Fibroblast of lung (primary cell): ENCODE data around the gene PHC2. TPM values are rescaled to one million over a fixed set of nuclear protein-coding genes. Genes with fewer than 3 reads are reported as not detected.

Experiments
- DNase-seq, 2 donors: peaks; one replicate each; pipeline versions ENCODE4 v3.0.0 to v3.0.0-alpha.2; 2010; ENCODE audit warnings: low read depth in 2 of 2
- H2AFZ ChIP-seq: 2 replicates; pipeline ENCODE4 v1.5.1; 2012; ENCODE audit warnings: low read length, control low read depth, inconsistent platforms
- H3K27ac ChIP-seq: 2 replicates; pipeline ENCODE4 v1.5.1; 2011; ENCODE audit warnings: low read length, control low read depth; ENCODE audit not compliant: insufficient read depth
- H3K27me3 ChIP-seq: 2 replicates; pipeline ENCODE4 v1.5.1; 2011; ENCODE audit warnings: mild to moderate bottlenecking, low read length; ENCODE audit not compliant: control insufficient read depth, insufficient read depth
- H3K36me3 ChIP-seq: 2 replicates; pipeline ENCODE4 v1.5.1; 2011; ENCODE audit warnings: low read length; ENCODE audit not compliant: control insufficient read depth, insufficient read depth
- H3K4me1 ChIP-seq: 2 replicates; pipeline ENCODE4 v1.5.1; 2011; ENCODE audit warnings: low read length; ENCODE audit not compliant: control insufficient read depth, insufficient read depth; ENCODE audit errors: extremely low read depth
- H3K4me2 ChIP-seq: 2 replicates; pipeline ENCODE4 v1.5.1; 2011; ENCODE audit warnings: low read length, control low read depth; ENCODE audit not compliant: insufficient read depth; ENCODE audit errors: extremely low read depth
- H3K4me3 ChIP-seq, 4 experiments: fragments of 200-600 bp in 1 of 4; sonication (generic) in 1 of 4; replicated peaks in 1 of 4; 2 replicates each; pipeline ENCODE4 v1.5.1; 2011 to 2016; ENCODE audit warnings: low read length in 4 of 4, low read depth in 3 of 4, mild to moderate bottlenecking in 3 of 4, control low read depth in 2 of 4, inconsistent platforms in 1 of 4, mixed read lengths in 1 of 4; ENCODE audit not compliant: insufficient read depth in 1 of 4; ENCODE audit errors: control extremely low read depth in 1 of 4
- H3K79me2 ChIP-seq: 2 replicates; pipeline ENCODE4 v1.5.1; 2012; ENCODE audit warnings: mild to moderate bottlenecking, low read length, inconsistent platforms; ENCODE audit not compliant: control insufficient read depth, insufficient read depth
- H3K9ac ChIP-seq: 2 replicates; pipeline ENCODE4 v1.5.1; 2011; ENCODE audit warnings: mild to moderate bottlenecking, low read length, control low read depth; ENCODE audit not compliant: insufficient read depth
- H3K9me3 ChIP-seq: 2 replicates; pipeline ENCODE4 v1.5.1; 2012; ENCODE audit warnings: low read depth, low read length; ENCODE audit not compliant: control insufficient read depth, insufficient read depth
- H4K20me1 ChIP-seq: 2 replicates; pipeline ENCODE4 v1.5.1; 2011; ENCODE audit warnings: low read length; ENCODE audit not compliant: control insufficient read depth, insufficient read depth; ENCODE audit errors: extremely low read depth
- EZH2 ChIP-seq: IDR thresholded peaks from 2 replicates; pipeline ENCODE4 v1.5.1; 2012; ENCODE audit warnings: low read length, control low read depth, mild to moderate bottlenecking; ENCODE audit errors: missing control alignments
- polyA plus RNA-seq, 2 donors: library from polyadenylated mRNA; depleted of rRNA in 1 of 2; stranded (reverse) in 1 of 2; unstranded in 1 of 2; fragments of >200 nt; gene quantifications; 2 replicates each; pipeline ENCODE4 v1.2.1, GENCODE V29; 2011 to 2012; ENCODE audit warnings: missing spikeins in 1 of 2
- total RNA-seq: library from RNA; depleted of rRNA; stranded (reverse); fragments of >200 nt; gene quantifications from 2 replicates; pipeline ENCODE4 v1.2.1, GENCODE V29; 2014
- TF ChIP-seq, protein P1 (sequence below), 2 donors: IDR thresholded peaks in 1 of 2; conservative IDR thresholded peaks in 1 of 2; 1 replicate in 1 of 2; 2 replicates in 1 of 2; pipeline ENCODE4 v1.5.1; 2011 to 2012; ENCODE audit warnings: low read length in 2 of 2, control low read depth in 1 of 2, inconsistent platforms in 1 of 2, low read depth in 1 of 2, mild to moderate bottlenecking in 1 of 2

Gene PHC2
- total and polyA plus RNA-seq, 2 donors (not counting 1 experiment from before 2014, with no cell fraction given): 62.6 to 75.8 TPM

DNA sequence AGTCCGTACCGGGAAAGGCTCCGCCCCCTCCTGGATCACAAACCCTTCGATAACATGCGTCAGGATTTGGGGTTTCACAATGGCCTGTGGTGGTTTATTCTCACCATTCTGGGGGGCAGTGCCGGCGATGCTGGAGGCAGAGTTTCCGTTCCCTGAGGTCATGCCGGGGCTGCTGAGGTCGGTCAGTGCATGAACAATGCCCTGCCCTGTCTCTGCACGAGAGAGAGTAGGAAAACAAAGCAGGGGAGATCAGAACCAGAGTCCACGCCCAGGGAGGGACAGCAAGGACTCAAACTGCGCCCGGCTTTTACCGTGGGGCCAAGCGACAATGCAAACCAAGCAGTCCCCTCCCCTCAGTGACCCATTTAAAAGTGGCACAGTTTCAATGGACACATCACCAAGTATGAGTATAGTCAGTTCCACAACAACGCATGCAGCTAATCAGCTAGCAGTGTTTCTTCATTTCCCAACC, 96.8 kb downstream of the PHC2 start:
- TF ChIP-seq EZH2: no peak
- TF ChIP-seq, protein P1, sequence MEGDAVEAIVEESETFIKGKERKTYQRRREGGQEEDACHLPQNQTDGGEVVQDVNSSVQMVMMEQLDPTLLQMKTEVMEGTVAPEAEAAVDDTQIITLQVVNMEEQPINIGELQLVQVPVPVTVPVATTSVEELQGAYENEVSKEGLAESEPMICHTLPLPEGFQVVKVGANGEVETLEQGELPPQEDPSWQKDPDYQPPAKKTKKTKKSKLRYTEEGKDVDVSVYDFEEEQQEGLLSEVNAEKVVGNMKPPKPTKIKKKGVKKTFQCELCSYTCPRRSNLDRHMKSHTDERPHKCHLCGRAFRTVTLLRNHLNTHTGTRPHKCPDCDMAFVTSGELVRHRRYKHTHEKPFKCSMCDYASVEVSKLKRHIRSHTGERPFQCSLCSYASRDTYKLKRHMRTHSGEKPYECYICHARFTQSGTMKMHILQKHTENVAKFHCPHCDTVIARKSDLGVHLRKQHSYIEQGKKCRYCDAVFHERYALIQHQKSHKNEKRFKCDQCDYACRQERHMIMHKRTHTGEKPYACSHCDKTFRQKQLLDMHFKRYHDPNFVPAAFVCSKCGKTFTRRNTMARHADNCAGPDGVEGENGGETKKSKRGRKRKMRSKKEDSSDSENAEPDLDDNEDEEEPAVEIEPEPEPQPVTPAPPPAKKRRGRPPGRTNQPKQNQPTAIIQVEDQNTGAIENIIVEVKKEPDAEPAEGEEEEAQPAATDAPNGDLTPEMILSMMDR (conservative IDR thresholded peaks at IDR 0.05 in 1 of 2, IDR thresholded peaks at IDR 0.05 in 1 of 2; ENCODE audit: low read depth in 1 of 2, low read length in 2 of 2): no peak
- Histone ChIP-seq H3K9me3 (no peaks in the 10 kb centered on the region), H3K4me1 (peaks cover 60% of the 10 kb centered on the region), H3K9ac (peak overlapping the region; percentile 57), H4K20me1 (peaks cover 2% of the 10 kb centered on the region), H3K27ac (peak overlapping the region; percentile 88), H3K36me3 (peaks cover 39% of the 10 kb centered on the region), H2AFZ (no peak overlapping the region), H3K4me3 (peak overlapping the region in 1 of 4 experiments; percentile 0), H3K4me2 (peak overlapping the region; percentile 76), H3K27me3 (no peaks in the 10 kb centered on the region), H3K79me2 (peaks cover 95% of the 10 kb centered on the region)
- peak in 1 of 2 donors; percentile 55 for DNase-seq

DNA sequence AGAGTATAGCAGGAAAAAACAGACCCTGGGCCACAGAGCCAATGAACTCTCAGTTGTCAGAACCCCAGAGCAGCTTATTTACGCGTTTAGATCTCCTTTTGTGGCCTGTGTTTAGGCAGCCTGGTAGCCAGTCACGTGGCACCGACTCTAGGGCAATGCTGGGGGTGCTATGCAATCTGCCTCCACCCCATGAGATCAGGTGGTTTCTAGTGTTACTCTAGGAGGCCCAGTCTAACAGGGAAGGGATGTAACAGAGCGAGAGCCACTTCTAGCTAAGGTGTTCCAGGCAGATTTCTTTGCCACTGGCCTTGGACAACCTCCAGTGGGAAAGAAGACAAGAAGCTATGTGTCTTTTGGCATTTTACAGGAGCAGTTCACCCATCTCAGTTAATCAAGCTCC, 98.0 kb downstream of the PHC2 start:
- Histone ChIP-seq H3K9ac (peak overlapping the region; percentile 32), H3K4me1 (peaks cover 65% of the 10 kb centered on the region)

GRCh38 chr1:33332357-33332789, 98.5 kb downstream of the PHC2 start:
- H3K4me3 ChIP-seq: no peak overlapping the region
- H4K20me1 ChIP-seq: peaks cover 2% of the 10 kb centered on the region
- H3K4me2 ChIP-seq: peak overlapping the region; percentile 8
- peaks cover 45% of the 10 kb centered on the region for H3K36me3 ChIP-seq
- no peaks in the 10 kb centered on the region for H3K27me3 ChIP-seq
- H3K4me1 ChIP-seq: peaks cover 64% of the 10 kb centered on the region
- peak overlapping the region; percentile 32 for H3K9ac ChIP-seq
- peak overlapping the region; percentile 88 for H3K27ac ChIP-seq
- peak in 1 of 2 donors; percentile 77 for DNase-seq
- H2AFZ ChIP-seq: no peak overlapping the region
- TF ChIP-seq, protein P1 (conservative IDR thresholded peaks at IDR 0.05 in 1 of 2, IDR thresholded peaks at IDR 0.05 in 1 of 2; ENCODE audit: low read depth in 1 of 2, low read length in 2 of 2): no peak
- no peak for TF ChIP-seq EZH2
- H3K9me3 ChIP-seq: no peaks in the 10 kb centered on the region
- H3K79me2 ChIP-seq: peaks cover 83% of the 10 kb centered on the region

More for the DNA sequence above, 98.0 kb downstream of the PHC2 start:
- H4K20me1 ChIP-seq: peaks cover 2% of the 10 kb centered on the region
- H3K4me2 ChIP-seq: peak overlapping the region; percentile 8
- peaks cover 45% of the 10 kb centered on the region for H3K36me3 ChIP-seq
- H2AFZ ChIP-seq: no peak overlapping the region
- peak overlapping the region; percentile 88 for H3K27ac ChIP-seq
- no peak for TF ChIP-seq EZH2
- TF ChIP-seq, protein P1 (conservative IDR thresholded peaks at IDR 0.05 in 1 of 2, IDR thresholded peaks at IDR 0.05 in 1 of 2; ENCODE audit: low read depth in 1 of 2, low read length in 2 of 2): no peak
- H3K4me3 ChIP-seq: no peak overlapping the region
- H3K27me3 ChIP-seq: no peaks in the 10 kb centered on the region
- DNase-seq: no peak
- peaks cover 87% of the 10 kb centered on the region for H3K79me2 ChIP-seq
- no peaks in the 10 kb centered on the region for H3K9me3 ChIP-seq
